Pancreas (tissue), 10 donors: ENCODE results near the gene AK3. TPM values are rescaled to one million over a fixed set of nuclear protein-coding genes. Genes with fewer than 3 reads are reported as not detected.

Source experiments
- ATAC-seq, 4 donors: fragments of 200-7000 bp; cut with Tn5 transposase; one replicate each; pipeline versions ENCODE4 v1.8.0 to v1.9.1; 2020; ENCODE audit warnings: mild to moderate bottlenecking in 4 of 4, moderate library complexity in 4 of 4
- DNase-seq, 6 donors: peaks; one replicate each; pipeline ENCODE4 v3.0.0-alpha.2; 2020
- FAIRE-seq: peaks from 2 replicates; lab custom pipeline; 2012; peaks lifted over from hg19 to GRCh38; lab: Jason Lieb, UNC
- H3K27ac ChIP-seq, 4 donors: fragments of 200-600 bp; sonication (generic); 1 replicate in 3 of 4; 2 replicates in 1 of 4; pipeline versions ENCODE4 v1.5.0 to v1.8.0; 2020
- H3K27me3 ChIP-seq, 4 donors: fragments of 200-600 bp; one replicate each; pipeline ENCODE4 v1.8.0; 2021
- H3K36me3 ChIP-seq, 3 donors: fragments of 200-600 bp; sonication (generic) in 1 of 3; one replicate each; pipeline versions ENCODE4 v1.5.0 to v1.8.0; 2020 to 2021
- H3K4me1 ChIP-seq, 3 donors: fragments of 200-600 bp; one replicate each; pipeline ENCODE4 v1.8.0; 2021
- H3K4me3 ChIP-seq, 4 donors: fragments of 200-600 bp; sonication (generic) in 2 of 4; one replicate each; pipeline versions ENCODE4 v1.5.0 to v1.8.0; 2020 to 2021
- H3K9me3 ChIP-seq, 4 donors: fragments of 200-600 bp; one replicate each; pipeline ENCODE4 v1.8.0; 2021
- CTCF ChIP-seq, 4 donors: fragments of 200-600 bp; sonication (generic) in 3 of 4; IDR thresholded peaks; one replicate each; pipeline versions ENCODE4 v1.5.0 to v1.8.0; 2021; ENCODE audit warnings: antibody characterized with exemption in 4 of 4
- WGBS, 2 donors: extraction: QIAGEN DNeasy Blood & Tissue Kit; methylation state at CpG; one replicate each; pipeline ENCODE4 v1.1.7; 2013; 5-methylcytosine and 5-hydroxymethylcytosine counted together
- intact Hi-C, 3 donors: fragments of 100-400 bp; cut with DNase I; formaldehyde crosslinking; loops; one replicate each; pipeline versions ENCODE4 v1.11.1 to v1.14.2; 2022
- polyA plus RNA-seq, 2 donors: library from polyadenylated mRNA; stranded (reverse); fragments of 200-250 nt; gene quantifications; one replicate each; pipeline ENCODE4 v1.2.3, GENCODE V29; 2013
- total RNA-seq, 6 donors: library from RNA; stranded (reverse); fragmentation: NEBNext Ultra II Directional in 4 of 6; extraction: Animal tissue kit (Norgen Biotek cat#: 25700) in 4 of 6; gene quantifications; one replicate each; pipeline versions ENCODE4 v1.2.1 to v1.2.4, GENCODE V29; 2021 to 2023
- donor health status: healthy with polysubstance abuse.
- donor health status: DM: no; HTN: no; CAD: no; lungs with moderate emphysema.
- donor health status: DM: no; HTN: no; CAD: no.
- donor health status: control.
- donor health status: control.
- donor health status: Bipolar disorder and iron deficiency.
- donor health status: DM: yes; HTN: yes; CAD: no.
- donor health status: DM: no; HTN: no; CAD: no.
- donor health status: DM: no; HTN: no; CAD: no.
- donor health status: DM: yes; HTN: yes; CAD: no.

Gene AK3
- total and polyA plus RNA-seq, 8 donors, result 16.2 to 34.5 (median 23.0) TPM

- peaks cover 0 to 9% (median 7%) of the 10 kb centered on the region in 3 donors for H3K4me1 ChIP-seq
- H3K9me3 ChIP-seq, result no peaks in the 10 kb centered on the region
- intact Hi-C loops, result no loop called here
- no peak for FAIRE-seq
- no peak for TF ChIP-seq CTCF (IDR thresholded peaks at IDR 0.05)
- H3K4me3 ChIP-seq, result no peak overlapping the region
- no peak for ATAC-seq
- H3K36me3 ChIP-seq, result peaks cover 0 to 3% (median 0%) of the 10 kb centered on the region in 3 donors
- H3K27ac ChIP-seq, result no peak overlapping the region
- 78 to 83% methylated on average over 3 of the region's 3 CpGs for WGBS, 2 donors
- DNase-seq, result no peak
- H3K27me3 ChIP-seq, result no peaks in the 10 kb centered on the region
Observed at GRCh38 chr9:4691795-4692194, 49.2 kb downstream of the AK3 start.

- no peak overlapping the region for H3K4me3 ChIP-seq
- DNase-seq, result no peak
- H3K27ac ChIP-seq, result no peak overlapping the region
- no peaks in the 10 kb centered on the region for H3K27me3 ChIP-seq
- H3K4me1 ChIP-seq, result peaks cover 4 to 15% (median 14%) of the 10 kb centered on the region in 3 donors
- intact Hi-C loops, result no loop called here
- H3K9me3 ChIP-seq, result no peaks in the 10 kb centered on the region
- no peak for TF ChIP-seq CTCF (IDR thresholded peaks at IDR 0.05)
- ATAC-seq, result no peak
- 84 to 87% methylated on average over 4 of the region's 4 CpGs for WGBS, 2 donors
- H3K36me3 ChIP-seq, result peaks cover 0 to 9% (median 3%) of the 10 kb centered on the region in 3 donors
- no peak for FAIRE-seq
Observed at GRCh38 chr9:4690144-4690543, 50.9 kb downstream of the AK3 start.

- FAIRE-seq, result no peak
- H3K27ac ChIP-seq, result no peak overlapping the region
- H3K27me3 ChIP-seq, result no peaks in the 10 kb centered on the region
- DNase-seq, result no peak
- TF ChIP-seq CTCF (IDR thresholded peaks at IDR 0.05), result no peak
- peaks cover 0 to 12% (median 3%) of the 10 kb centered on the region in 3 donors for H3K36me3 ChIP-seq
- H3K4me1 ChIP-seq, result peaks cover 4 to 15% (median 14%) of the 10 kb centered on the region in 3 donors
- 92 to 97% methylated on average over 1 of the region's 1 CpG for WGBS, 2 donors
- intact Hi-C loops, result no loop called here
- ATAC-seq, result peak in 1 of 4 donors; percentile 39
- H3K9me3 ChIP-seq, result no peaks in the 10 kb centered on the region
- H3K4me3 ChIP-seq, result no peak overlapping the region
Observed at GRCh38 chr9:4689687-4690104, 51.3 kb downstream of the AK3 start.

GRCh38 chr9:4689021-4689420, 52.0 kb downstream of the AK3 start:
- Histone ChIP-seq H3K27me3 (no peaks in the 10 kb centered on the region), H3K9me3 (no peaks in the 10 kb centered on the region), H3K4me1 (peaks cover 4 to 15% (median 14%) of the 10 kb centered on the region in 3 donors), H3K36me3 (peaks cover 0 to 12% (median 3%) of the 10 kb centered on the region in 3 donors), H3K27ac (no peak overlapping the region), H3K4me3 (no peak overlapping the region)
- no peak for DNase-seq
- TF ChIP-seq CTCF (IDR thresholded peaks at IDR 0.05), result no peak
- intact Hi-C loops, result no loop called here
- WGBS, 2 donors, result 39 to 92% methylated on average over 2 of the region's 2 CpGs
- no peak for ATAC-seq
- FAIRE-seq, result no peak

GRCh38 chr9:4686584-4686983, 54.4 kb downstream of the AK3 start:
- Histone ChIP-seq H3K4me3 (no peak overlapping the region), H3K4me1 (peaks cover 7 to 15% (median 14%) of the 10 kb centered on the region in 3 donors), H3K9me3 (no peaks in the 10 kb centered on the region), H3K27ac (no peak overlapping the region), H3K36me3 (peaks cover 0 to 12% (median 3%) of the 10 kb centered on the region in 3 donors), H3K27me3 (no peaks in the 10 kb centered on the region)
- ATAC-seq (no peak), DNase-seq (no peak), FAIRE-seq (no peak)
- intact Hi-C loops, result no loop called here
- WGBS, 2 donors, result 19 to 20% methylated on average over 1 of the region's 1 CpG
- no peak for TF ChIP-seq CTCF (IDR thresholded peaks at IDR 0.05)
